ENCODE results near the gene SORCS1.

SORCS1 gene

GRCh38 chr10:106694696-106695095, 469.8 kb downstream of the SORCS1 start:
- H3K27me3 ChIP-seq (ENCODE audit: low read length): no peaks in the 10 kb centered on the region
- no peaks in the 10 kb centered on the region for H3K9me3 ChIP-seq (ENCODE audit: insufficient read depth, low read length)
- no peaks in the 10 kb centered on the region for H3K79me2 ChIP-seq (ENCODE audit: insufficient read depth, low read length)
- no peaks in the 10 kb centered on the region for H4K20me1 ChIP-seq (ENCODE audit: low read depth, low read length)
- no peak overlapping the region for H3K27ac ChIP-seq (ENCODE audit: low read depth, low read length)
- H3K9me2 ChIP-seq (replicated peaks; ENCODE audit: insufficient read depth, low read length): no peaks in the 10 kb centered on the region
- H3K9ac ChIP-seq (ENCODE audit: low read length): no peak overlapping the region
- TF ChIP-seq EZH2phosphoT487 (conservative IDR thresholded peaks at IDR 0.05; ENCODE audit: low read length) (no peak), CTCF (IDR thresholded peaks at IDR 0.05; ENCODE audit: insufficient read depth, low read length, poor library complexity, severe bottlenecking) (no peak)
- H3K4me3 ChIP-seq (ENCODE audit: insufficient read depth, low read length, poor library complexity, severe bottlenecking): no peak overlapping the region
- no peaks in the 10 kb centered on the region for H3F3A ChIP-seq (ENCODE audit: insufficient read depth)
- H3K4me2 ChIP-seq (ENCODE audit: low read depth, low read length, poor library complexity, severe bottlenecking): no peak overlapping the region
- H2AFZ ChIP-seq (ENCODE audit: low read depth, low read length, severe bottlenecking): no peak overlapping the region
- H3K36me3 ChIP-seq (ENCODE audit: low read length): no peaks in the 10 kb centered on the region

GRCh38 chr10:106682175-106682574, 482.3 kb downstream of the SORCS1 start:
- no peak overlapping the region for H3K9ac ChIP-seq (ENCODE audit: low read length)
- H3K27me3 ChIP-seq (ENCODE audit: low read length): no peaks in the 10 kb centered on the region
- no peaks in the 10 kb centered on the region for H3F3A ChIP-seq (ENCODE audit: insufficient read depth)
- H4K20me1 ChIP-seq (ENCODE audit: low read depth, low read length): no peaks in the 10 kb centered on the region
- no peak overlapping the region for H3K4me3 ChIP-seq (ENCODE audit: insufficient read depth, low read length, poor library complexity, severe bottlenecking)
- H3K27ac ChIP-seq (ENCODE audit: low read depth, low read length): no peak overlapping the region
- no peak overlapping the region for H2AFZ ChIP-seq (ENCODE audit: low read depth, low read length, severe bottlenecking)
- no peaks in the 10 kb centered on the region for H3K79me2 ChIP-seq (ENCODE audit: insufficient read depth, low read length)
- H3K36me3 ChIP-seq (ENCODE audit: low read length): no peaks in the 10 kb centered on the region
- no peak overlapping the region for H3K4me2 ChIP-seq (ENCODE audit: low read depth, low read length, poor library complexity, severe bottlenecking)
- H3K9me2 ChIP-seq (replicated peaks; ENCODE audit: insufficient read depth, low read length): no peaks in the 10 kb centered on the region
- TF ChIP-seq CTCF (IDR thresholded peaks at IDR 0.05; ENCODE audit: insufficient read depth, low read length, poor library complexity, severe bottlenecking) (no peak), EZH2phosphoT487 (conservative IDR thresholded peaks at IDR 0.05; ENCODE audit: low read length) (no peak)
- H3K9me3 ChIP-seq (ENCODE audit: insufficient read depth, low read length): no peaks in the 10 kb centered on the region

- Histone ChIP-seq H2AFZ (ENCODE audit: low read depth, low read length, severe bottlenecking) (no peak overlapping the region), H3K79me2 (ENCODE audit: insufficient read depth, low read length) (no peaks in the 10 kb centered on the region), H3K9me2 (replicated peaks; ENCODE audit: insufficient read depth, low read length) (no peaks in the 10 kb centered on the region), H4K20me1 (ENCODE audit: low read depth, low read length) (no peaks in the 10 kb centered on the region), H3K36me3 (ENCODE audit: low read length) (no peaks in the 10 kb centered on the region), H3K9me3 (ENCODE audit: insufficient read depth, low read length) (no peaks in the 10 kb centered on the region), H3K4me2 (ENCODE audit: low read depth, low read length, poor library complexity, severe bottlenecking) (no peak overlapping the region), H3K27me3 (ENCODE audit: low read length) (no peaks in the 10 kb centered on the region), H3K9ac (ENCODE audit: low read length) (no peak overlapping the region), H3K27ac (ENCODE audit: low read depth, low read length) (no peak overlapping the region), H3F3A (ENCODE audit: insufficient read depth) (no peaks in the 10 kb centered on the region), H3K4me3 (ENCODE audit: insufficient read depth, low read length, poor library complexity, severe bottlenecking) (no peak overlapping the region)
- no peak for TF ChIP-seq CTCF (IDR thresholded peaks at IDR 0.05; ENCODE audit: insufficient read depth, low read length, poor library complexity, severe bottlenecking)
- no peak for TF ChIP-seq EZH2phosphoT487 (conservative IDR thresholded peaks at IDR 0.05; ENCODE audit: low read length)
Observed at GRCh38 chr10:106680061-106680460, 484.4 kb downstream of the SORCS1 start.
